PC-3 (cell line): ENCODE measurements around the gene FANCD2. TPM values are rescaled to one million over a fixed set of nuclear protein-coding genes. Genes with fewer than 3 reads are reported as not detected.

Experiments
- ATAC-seq: fragments of 200-7000 bp; cut with Tn5 transposase; 2 replicates; pipeline ENCODE4 v1.9.1; 2020; ENCODE audit warnings: mild to moderate bottlenecking, moderate library complexity
- BruUV-seq: library from RNA; stranded (reverse); fragments of 400-500 nt; replicated peaks from 2 replicates; lab custom pipeline; 2021; lab: Mats Ljungman, UMichigan
- CTCF ChIA-PET: fragments of 300-600 bp; sonication (Branson Sonifier 250); formaldehyde crosslinking; loops from one replicate; lab custom pipeline; 2022; ENCODE audit warnings: antibody characterized with exemption; lab: Charles Lee
- POLR2A ChIA-PET: fragments of 300-600 bp; sonication (Branson Sonifier 250); formaldehyde crosslinking; loops from one replicate; lab custom pipeline; 2022; ENCODE audit warnings: antibody characterized with exemption; ENCODE audit not compliant: unreplicated experiment; lab: Charles Lee
- DNase-seq: peaks from one replicate; pipeline ENCODE4 v3.0.0-alpha.2; 2015
- H2AFZ ChIP-seq: fragments of 300-600 bp; sonication (generic); 2 replicates; pipeline ENCODE4 v1.6.0; 2016; ENCODE audit warnings: antibody characterized with exemption, low read length
- H3F3A ChIP-seq: fragments of 300-600 bp; sonication (generic); one replicate; pipeline ENCODE4 v1.6.0; 2017; ENCODE audit warnings: antibody characterized with exemption, low read length, control low read depth, mild to moderate bottlenecking; ENCODE audit not compliant: unreplicated experiment
- H3K27ac ChIP-seq: fragments of 300-600 bp; sonication (generic); 2 replicates; pipeline ENCODE4 v1.5.1; 2016; ENCODE audit warnings: mild to moderate bottlenecking, low read length
- H3K27me3 ChIP-seq: fragments of 300-600 bp; sonication (generic); 2 replicates; pipeline ENCODE4 v1.6.1; 2016; ENCODE audit warnings: low read length, mixed read lengths
- H3K36me3 ChIP-seq: fragments of 300-600 bp; sonication (generic); 2 replicates; pipeline ENCODE4 v1.6.1; 2016; ENCODE audit warnings: low read depth, mixed run types, low read length, mixed read lengths
- H3K4me1 ChIP-seq: fragments of 300-600 bp; sonication (generic); 2 replicates; pipeline ENCODE4 v1.5.1; 2016; ENCODE audit warnings: low read length; ENCODE audit not compliant: insufficient read depth
- H3K4me2 ChIP-seq: fragments of 300-600 bp; sonication (generic); 2 replicates; pipeline ENCODE4 v1.6.0; 2016; ENCODE audit warnings: low read length
- H3K4me3 ChIP-seq: fragments of 300-600 bp; sonication (generic); 2 replicates; pipeline ENCODE4 v1.5.1; 2016; ENCODE audit warnings: mild to moderate bottlenecking, low read length, mixed read lengths
- H3K79me2 ChIP-seq: fragments of 300-600 bp; sonication (generic); 2 replicates; pipeline ENCODE4 v1.6.1; 2017; ENCODE audit warnings: low read length, mixed read lengths
- H3K9ac ChIP-seq: fragments of 300-600 bp; sonication (generic); 2 replicates; pipeline ENCODE4 v1.6.0; 2016; ENCODE audit warnings: mild to moderate bottlenecking, low read length
- H3K9me2 ChIP-seq: fragments of 300-600 bp; sonication (generic); replicated peaks from 2 replicates; pipeline ENCODE4 v1.6.1; 2016; ENCODE audit warnings: mixed run types, low read length, mixed read lengths
- H3K9me3 ChIP-seq: fragments of 300-600 bp; sonication (generic); 2 replicates; pipeline ENCODE4 v1.6.1; 2016; ENCODE audit warnings: low read length, mixed read lengths
- H4K20me1 ChIP-seq: fragments of 300-600 bp; sonication (generic); 2 replicates; pipeline ENCODE4 v1.6.1; 2016; ENCODE audit warnings: low read length, mixed read lengths
- EZH2 ChIP-seq: fragments of 300-600 bp; sonication (generic); IDR thresholded peaks from one replicate; pipeline ENCODE4 v1.6.1; 2017; ENCODE audit warnings: antibody characterized with exemption, mild to moderate bottlenecking, low read length; ENCODE audit not compliant: unreplicated experiment
- EZH2phosphoT487 ChIP-seq: fragments of 300-600 bp; sonication (generic); IDR thresholded peaks from 2 replicates; pipeline ENCODE4 v1.6.1; 2018; ENCODE audit warnings: mild to moderate bottlenecking, antibody characterized with exemption, low read length, borderline replicate concordance
- intact Hi-C: fragments of 100-400 bp; cut with micrococcal nuclease; formaldehyde crosslinking; loops from 2 replicates; pipeline ENCODE4 v1.9.0; 2023
- total RNA-seq: library from RNA; depleted of rRNA; stranded (reverse); fragments of >200 nt; gene quantifications from 2 replicates; pipeline ENCODE4 v1.2.3, GENCODE V29; 2014
- TF ChIP-seq, protein P1 (sequence below): fragments of 300-600 bp; sonication (generic); conservative IDR thresholded peaks from 2 replicates; pipeline ENCODE4 v1.5.1; 2017; ENCODE audit warnings: antibody characterized with exemption, low read depth, mild to moderate bottlenecking, low read length

FANCD2 gene
- total RNA-seq, 1 experiment from 2014 or later: 67.9 TPM

GRCh38 chr3:10116928-10117327, 90.7 kb downstream of the FANCD2 start:
- Histone ChIP-seq H3K4me2 (peak overlapping the region; percentile 91), H3K9me3 (no peaks in the 10 kb centered on the region), H2AFZ (no peak overlapping the region), H3K79me2 (peaks cover 64% of the 10 kb centered on the region), H3F3A (no peaks in the 10 kb centered on the region), H3K36me3 (peaks cover 3% of the 10 kb centered on the region; the same call in 1 of the 2 replicates), H3K27me3 (no peaks in the 10 kb centered on the region), H3K27ac (no peak overlapping the region), H4K20me1 (peaks cover 18% of the 10 kb centered on the region; the same call in 1 of the 2 replicates), H3K4me3 (peak overlapping the region; percentile 94), H3K9ac (no peak overlapping the region), H3K9me2 (no peaks in the 10 kb centered on the region), H3K4me1 (peaks cover 19% of the 10 kb centered on the region)
- no TSS peak for BruUV-seq
- ATAC-seq (no peak), DNase-seq (no peak)
- ChIA-PET CTCF (no interaction called here), POLR2A (no interaction called here)
- TF ChIP-seq EZH2phosphoT487: no peak
- intact Hi-C loops: loop anchor here (10.0 kb wide), 1 partner anchor 142 kb away; no protein-coding TSS in a partner anchor

GRCh38 chr3:10119376-10119775, 93.1 kb downstream of the FANCD2 start:
- Histone ChIP-seq H3K9me3 (no peaks in the 10 kb centered on the region), H3K9me2 (no peaks in the 10 kb centered on the region), H3K9ac (no peak overlapping the region), H3F3A (no peaks in the 10 kb centered on the region), H3K27ac (no peak overlapping the region), H2AFZ (no peak overlapping the region), H3K4me3 (no peak overlapping the region), H4K20me1 (peaks cover 19% of the 10 kb centered on the region; the same call in 1 of the 2 replicates), H3K4me2 (no peak overlapping the region), H3K79me2 (peaks cover 85% of the 10 kb centered on the region), H3K36me3 (peaks cover 6% of the 10 kb centered on the region; the same call in 1 of the 2 replicates), H3K4me1 (peaks cover 19% of the 10 kb centered on the region), H3K27me3 (no peaks in the 10 kb centered on the region)
- CTCF ChIA-PET: no interaction called here
- ATAC-seq (no peak), DNase-seq (no peak)
- no TSS peak for BruUV-seq
- intact Hi-C loops: loop anchor here (10.0 kb wide), 1 partner anchor 145 kb away; no protein-coding TSS in a partner anchor
- POLR2A ChIA-PET: no interaction called here
- TF ChIP-seq EZH2phosphoT487: no peak

GRCh38 chr3:10121064-10121463, 94.8 kb downstream of the FANCD2 start:
- Histone ChIP-seq H3K4me1 (peaks cover 19% of the 10 kb centered on the region), H3K4me3 (no peak overlapping the region), H3F3A (no peaks in the 10 kb centered on the region), H3K9ac (no peak overlapping the region), H3K27me3 (no peaks in the 10 kb centered on the region), H4K20me1 (peaks cover 20% of the 10 kb centered on the region; the same call in 1 of the 2 replicates), H3K36me3 (peaks cover 13% of the 10 kb centered on the region), H3K9me2 (no peaks in the 10 kb centered on the region), H3K9me3 (no peaks in the 10 kb centered on the region), H3K79me2 (peaks cover 90% of the 10 kb centered on the region), H3K4me2 (no peak overlapping the region), H2AFZ (no peak overlapping the region), H3K27ac (no peak overlapping the region)
- no TSS peak for BruUV-seq
- DNase-seq: no peak
- intact Hi-C loops: no loop called here
- POLR2A ChIA-PET: no interaction called here
- CTCF ChIA-PET: no interaction called here
- TF ChIP-seq EZH2phosphoT487 (no peak), EZH2 (no peak)
- TF ChIP-seq, protein P1, sequence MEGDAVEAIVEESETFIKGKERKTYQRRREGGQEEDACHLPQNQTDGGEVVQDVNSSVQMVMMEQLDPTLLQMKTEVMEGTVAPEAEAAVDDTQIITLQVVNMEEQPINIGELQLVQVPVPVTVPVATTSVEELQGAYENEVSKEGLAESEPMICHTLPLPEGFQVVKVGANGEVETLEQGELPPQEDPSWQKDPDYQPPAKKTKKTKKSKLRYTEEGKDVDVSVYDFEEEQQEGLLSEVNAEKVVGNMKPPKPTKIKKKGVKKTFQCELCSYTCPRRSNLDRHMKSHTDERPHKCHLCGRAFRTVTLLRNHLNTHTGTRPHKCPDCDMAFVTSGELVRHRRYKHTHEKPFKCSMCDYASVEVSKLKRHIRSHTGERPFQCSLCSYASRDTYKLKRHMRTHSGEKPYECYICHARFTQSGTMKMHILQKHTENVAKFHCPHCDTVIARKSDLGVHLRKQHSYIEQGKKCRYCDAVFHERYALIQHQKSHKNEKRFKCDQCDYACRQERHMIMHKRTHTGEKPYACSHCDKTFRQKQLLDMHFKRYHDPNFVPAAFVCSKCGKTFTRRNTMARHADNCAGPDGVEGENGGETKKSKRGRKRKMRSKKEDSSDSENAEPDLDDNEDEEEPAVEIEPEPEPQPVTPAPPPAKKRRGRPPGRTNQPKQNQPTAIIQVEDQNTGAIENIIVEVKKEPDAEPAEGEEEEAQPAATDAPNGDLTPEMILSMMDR: no peak
- no peak for ATAC-seq
